ENCODE measurements around the gene ETFA. TPM values are rescaled to one million over a fixed set of nuclear protein-coding genes. Genes with fewer than 3 reads are reported as not detected.
A peak's percentile ranks its signal among the peaks of the same experiment; 100 is the strongest.

ETFA gene
- total and polyA plus RNA-seq, 2 of the 8 experiments (the other 6 are each of a cell fraction or from before 2014, with no cell fraction given): 60.9 to 90.0 TPM

GRCh38 chr15:76343313-76343996 is 32.2 kb upstream of the ETFA start:
- Histone ChIP-seq H2BK120ac (replicated peaks; ENCODE audit: low read depth, low read length) (no peak overlapping the region), H4K8ac (ENCODE audit: extremely low read depth, insufficient read depth, low read length) (no peak overlapping the region), H3K23me2 (ENCODE audit: low read depth, low read length) (peaks cover 13% of the 10 kb centered on the region; the same call in 1 of the 2 replicates), H3K9ac (replicated peaks in 1 of 4; ENCODE audit: extremely low read depth in 1 of 4, low read depth in 3 of 4, low read length in 3 of 4) (no peak overlapping the region), H2BK5ac (ENCODE audit: low read depth, low read length) (no peak overlapping the region), H3K36me3 (ENCODE audit: control insufficient read depth in 2 of 4, insufficient read depth in 4 of 4, low read length in 3 of 4) (peaks cover 0 to 16% (median 0%) of the 10 kb centered on the region in 4 experiments; a peak in 1 of 8 replicates), H2BK20ac (ENCODE audit: low read length) (no peak overlapping the region), H3K4ac (replicated peaks; ENCODE audit: insufficient read length, low read depth, low read length) (no peak overlapping the region), H3K14ac (ENCODE audit: insufficient read length) (no peak overlapping the region), H3K4me3 (ENCODE audit: extremely low read depth in 1 of 4, insufficient read depth in 2 of 4, low read depth in 3 of 4, low read length in 4 of 4) (peak overlapping the region in 1 of 4 experiments; percentile 55; a peak in 2 of 8 replicates), H3K9me3 (ENCODE audit: insufficient read depth in 2 of 2, low read depth in 1 of 2, low read length in 1 of 2) (peaks cover 0 to 10% of the 10 kb centered on the region in 2 experiments; a peak in 1 of 4 replicates), H3K4me1 (replicated peaks in 1 of 4; ENCODE audit: control insufficient read depth in 3 of 4, insufficient read depth in 4 of 4, low read length in 3 of 4) (peaks cover 0 to 30% (median 20%) of the 10 kb centered on the region in 4 experiments; a peak in 6 of 7 replicates), H3K27me3 (replicated peaks in 1 of 4; ENCODE audit: control insufficient read depth in 3 of 4, extremely low read depth in 1 of 4, insufficient read depth in 3 of 4, low read length in 3 of 4) (peaks cover 87 to 100% (median 94%) of the 10 kb centered on the region in 4 experiments), H3K27ac (ENCODE audit: low read depth, low read length) (no peak overlapping the region), H3K4me2 (ENCODE audit: insufficient read depth in 1 of 2, low read depth in 2 of 2, low read length in 2 of 2) (peak overlapping the region in 1 of 2 experiments; percentile 80; a peak in 2 of 4 replicates), H3K79me2 (ENCODE audit: control insufficient read depth in 1 of 2, insufficient read depth in 2 of 2, low read length in 2 of 2) (no peaks in the 10 kb centered on the region), H4K5ac (ENCODE audit: insufficient read length, low read depth, low read length) (no peak overlapping the region), H3K56ac (replicated peaks; ENCODE audit: insufficient read length, low read depth, low read length) (no peak overlapping the region), H2BK12ac (ENCODE audit: low read depth, low read length) (no peak overlapping the region), H3K18ac (ENCODE audit: extremely low read depth, low read length) (no peak overlapping the region), H2AK5ac (ENCODE audit: low read depth, low read length) (no peak overlapping the region), H2AFZ (ENCODE audit: low read length) (no peak overlapping the region), H3K23ac (ENCODE audit: insufficient read length) (no peak overlapping the region), H3K79me1 (ENCODE audit: low read depth, low read length) (no peaks in the 10 kb centered on the region), H2BK15ac (ENCODE audit: low read length) (no peak overlapping the region), H4K91ac (replicated peaks; ENCODE audit: insufficient read length, low read length) (no peak overlapping the region), H4K20me1 (replicated peaks in 1 of 2; ENCODE audit: control insufficient read depth in 1 of 2, insufficient read depth in 2 of 2, low read length in 2 of 2) (peaks cover 11 to 27% of the 10 kb centered on the region in 2 experiments)
- ChIA-PET POLR2A (ENCODE audit: partially characterized antibody) (interaction anchor here (0.6 kb wide), 1 partner anchor 8 kb away, joined by 3 read pairs; no protein-coding TSS in a partner anchor), CTCF (ENCODE audit: partially characterized antibody) (interaction anchor here (1.3 kb wide), 1 partner anchor 108 kb away, joined by 3 read pairs; no protein-coding TSS in a partner anchor)
- WGBS, 2 experiments (ENCODE audit: extremely low coverage in 1 of 2, insufficient coverage in 1 of 2, insufficient read length in 1 of 2, insufficient replicate concordance in 2 of 2, low coverage in 1 of 2, low lambda C conversion rate in 2 of 2, missing lambda C conversion rate in 1 of 2): 11% methylated on average over 15 of the region's 16 CpGs; no CpG with 5 or more reads in 1 of the 2 experiments
- TF ChIP-seq SUZ12 (IDR thresholded peaks at IDR 0.05; ENCODE audit: low read length): peak; percentile 86
- TF ChIP-seq RBBP5 (IDR thresholded peaks at IDR 0.05; ENCODE audit: borderline replicate concordance, low read depth, low read length): no peak
- TF ChIP-seq RNF2 (IDR thresholded peaks at IDR 0.05; ENCODE audit: borderline replicate concordance, low read depth, low read length, missing control alignments, poor library complexity, severe bottlenecking): peak; percentile 89
- peak; percentile 77 for TF ChIP-seq EZH2 (IDR thresholded peaks at IDR 0.05; ENCODE audit: low read depth, low read length, severe bottlenecking)
- no peak for TF ChIP-seq ZNF274 (IDR thresholded peaks at IDR 0.05; ENCODE audit: borderline replicate concordance, extremely low read depth, low read length)
- TF ChIP-seq CTBP2 (IDR thresholded peaks at IDR 0.05; ENCODE audit: borderline replicate concordance, insufficient read depth, insufficient read length, low read length): no peak
- TF ChIP-seq, protein P1, sequence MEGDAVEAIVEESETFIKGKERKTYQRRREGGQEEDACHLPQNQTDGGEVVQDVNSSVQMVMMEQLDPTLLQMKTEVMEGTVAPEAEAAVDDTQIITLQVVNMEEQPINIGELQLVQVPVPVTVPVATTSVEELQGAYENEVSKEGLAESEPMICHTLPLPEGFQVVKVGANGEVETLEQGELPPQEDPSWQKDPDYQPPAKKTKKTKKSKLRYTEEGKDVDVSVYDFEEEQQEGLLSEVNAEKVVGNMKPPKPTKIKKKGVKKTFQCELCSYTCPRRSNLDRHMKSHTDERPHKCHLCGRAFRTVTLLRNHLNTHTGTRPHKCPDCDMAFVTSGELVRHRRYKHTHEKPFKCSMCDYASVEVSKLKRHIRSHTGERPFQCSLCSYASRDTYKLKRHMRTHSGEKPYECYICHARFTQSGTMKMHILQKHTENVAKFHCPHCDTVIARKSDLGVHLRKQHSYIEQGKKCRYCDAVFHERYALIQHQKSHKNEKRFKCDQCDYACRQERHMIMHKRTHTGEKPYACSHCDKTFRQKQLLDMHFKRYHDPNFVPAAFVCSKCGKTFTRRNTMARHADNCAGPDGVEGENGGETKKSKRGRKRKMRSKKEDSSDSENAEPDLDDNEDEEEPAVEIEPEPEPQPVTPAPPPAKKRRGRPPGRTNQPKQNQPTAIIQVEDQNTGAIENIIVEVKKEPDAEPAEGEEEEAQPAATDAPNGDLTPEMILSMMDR (IDR thresholded peaks at IDR 0.05; ENCODE audit: control extremely low read depth in 1 of 3, insufficient read depth in 1 of 3, low read depth in 1 of 3, low read length in 3 of 3): no peak
- no peak for DNase-seq (ENCODE audit: low read depth in 1 of 2, low spot score in 2 of 2)
- FAIRE-seq: no peak

All from H1 (cell line).